RPMI7951 (cell line): Measurements from ENCODE around the gene KCMF1. TPM values are rescaled to one million over a fixed set of nuclear protein-coding genes. Genes with fewer than 3 reads are reported as not detected.

ENCODE experiments used
- DNase-seq: peaks from one replicate; pipeline ENCODE4 v3.0.0-alpha.2; 2012; ENCODE audit warnings: low read depth
- total RNA-seq: library from RNA; depleted of rRNA; stranded (reverse); fragments of >200 nt; shearing (Covaris generic); gene quantifications from 2 replicates; pipeline ENCODE4 v1.2.3, GENCODE V29; 2014

The KCMF1 gene
- total RNA-seq, 1 experiment from 2014 or later, result 48.3 TPM

DNA sequence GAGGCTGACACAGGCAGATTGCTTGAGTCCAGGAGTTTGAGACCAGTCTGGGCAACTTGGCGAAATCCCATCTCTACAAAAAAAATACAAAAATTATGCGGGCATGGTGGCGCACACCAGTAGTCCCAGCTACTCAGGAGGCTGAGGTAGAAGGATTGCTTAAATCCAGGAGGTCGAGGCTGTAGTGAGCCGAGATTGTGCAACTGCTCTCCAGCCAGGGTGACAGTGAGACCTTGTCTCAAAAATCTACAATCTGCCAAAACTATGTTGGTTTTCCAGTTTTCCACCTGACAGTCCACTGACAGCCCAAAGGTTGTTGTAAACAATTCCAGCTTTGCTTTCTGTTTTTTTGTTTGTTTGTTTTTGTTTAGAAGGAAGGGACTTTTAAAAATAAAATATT lies 51.3 kb downstream of the KCMF1 start:
- DNase-seq, result no peak

DNA sequence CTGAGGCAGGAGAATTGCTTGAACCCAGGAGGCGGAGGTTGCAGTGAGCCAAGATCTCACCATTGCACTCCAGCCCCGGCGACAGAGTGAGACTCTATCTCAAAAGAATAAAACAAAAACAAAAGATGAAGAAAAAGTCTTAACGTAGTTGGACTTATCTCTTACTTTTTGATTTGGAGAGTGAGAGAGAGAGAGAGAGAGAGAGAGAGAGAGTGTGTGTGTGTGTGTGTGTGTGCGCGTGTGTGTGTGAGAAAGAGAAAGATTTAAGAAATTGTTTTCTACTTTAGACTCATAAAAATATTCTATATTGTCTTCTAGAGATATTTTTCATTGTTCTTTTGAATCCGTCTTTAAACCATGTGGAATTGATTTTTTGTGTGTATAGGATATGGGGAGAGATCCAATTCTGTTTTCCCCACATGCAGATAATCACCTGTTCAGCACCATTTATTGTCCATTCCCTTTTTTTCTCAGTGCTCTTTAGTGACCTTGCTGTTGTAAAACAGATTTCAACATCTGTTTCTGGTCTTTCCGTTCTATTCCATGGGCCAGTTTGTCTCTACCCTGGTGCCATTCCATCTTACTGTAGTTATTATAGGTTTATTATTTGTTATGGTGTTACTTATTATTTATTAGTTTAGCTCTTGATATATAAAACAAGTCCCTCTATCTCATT lies 53.5 kb downstream of the KCMF1 start:
- DNase-seq, result no peak

DNA sequence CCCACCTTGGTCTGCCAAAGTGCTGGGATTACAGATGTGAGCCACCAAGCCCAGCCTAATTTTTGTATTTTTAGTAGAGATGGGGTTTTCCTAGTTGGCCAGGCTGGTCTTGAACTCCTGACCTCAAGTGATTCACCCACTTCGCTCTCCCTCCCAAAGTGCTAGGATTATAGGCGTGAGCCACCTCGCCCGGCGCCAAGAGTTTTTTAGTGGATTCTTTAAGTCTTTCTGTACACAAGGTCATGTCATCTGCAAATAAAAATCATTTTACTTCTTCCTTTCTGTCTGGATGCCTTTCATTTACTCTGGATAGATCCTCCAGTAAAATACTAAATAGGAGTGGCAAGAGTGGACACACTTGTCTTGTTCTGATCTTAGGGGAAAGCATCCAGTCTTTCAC lies 61.7 kb downstream of the KCMF1 start:
- DNase-seq, result peak; percentile 13

DNA sequence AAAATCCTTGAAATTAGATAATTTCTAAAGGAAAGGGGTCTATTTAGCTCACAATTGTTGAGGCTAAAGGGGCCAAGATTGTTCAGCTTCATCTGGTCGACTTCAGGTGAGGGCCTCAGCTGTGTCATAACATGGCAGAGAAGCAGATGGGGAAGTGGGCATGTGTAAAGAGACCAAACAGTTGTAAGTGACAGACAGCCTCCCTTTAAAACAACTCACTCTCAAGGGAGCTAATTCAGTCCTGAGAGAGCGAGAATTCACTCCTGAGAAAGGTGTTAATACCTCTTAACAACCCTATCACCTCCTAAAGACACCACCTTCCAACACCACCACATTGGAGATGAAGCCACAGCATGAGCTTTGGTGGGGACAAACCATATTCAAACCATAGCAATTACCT lies 62.4 kb downstream of the KCMF1 start:
- no peak for DNase-seq

DNA sequence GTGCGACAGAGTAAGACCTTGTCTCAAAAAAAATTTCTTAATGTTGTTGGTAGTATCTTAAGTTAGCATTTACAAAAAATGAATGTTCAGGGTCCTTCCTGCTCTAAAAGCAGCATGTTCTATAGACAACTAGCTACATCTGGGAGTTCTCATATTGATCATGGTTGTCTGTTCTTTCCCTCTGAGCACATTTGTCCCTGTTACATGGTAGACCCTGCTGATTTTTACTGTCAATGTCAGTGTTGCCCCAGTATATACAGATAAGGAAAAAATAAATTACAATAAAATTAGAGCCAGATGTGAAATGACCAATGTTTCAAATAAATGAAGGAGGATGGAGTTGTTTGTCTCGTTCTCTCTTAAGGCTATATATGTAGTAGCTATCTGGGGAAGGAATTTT lies 63.2 kb downstream of the KCMF1 start:
- DNase-seq, result no peak

DNA sequence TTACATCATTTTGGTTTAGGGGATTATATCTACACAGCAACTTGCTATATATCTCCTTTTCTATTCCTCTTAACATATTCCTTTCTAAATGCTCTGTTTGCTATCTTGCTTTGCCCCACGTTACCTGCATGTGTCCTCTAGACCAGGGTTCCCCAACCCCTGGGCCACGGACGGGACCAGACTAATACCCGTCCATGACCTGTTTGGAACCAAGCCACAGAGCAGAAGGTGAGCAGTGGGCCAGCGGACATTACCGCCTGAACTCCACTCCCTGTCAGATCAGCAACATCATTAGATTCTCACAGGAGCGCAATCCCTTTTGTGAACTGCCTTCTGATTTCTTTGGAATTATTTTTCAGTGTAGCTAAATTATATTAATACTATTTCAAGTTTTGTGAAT lies 66.7 kb downstream of the KCMF1 start:
- no peak for DNase-seq

DNA sequence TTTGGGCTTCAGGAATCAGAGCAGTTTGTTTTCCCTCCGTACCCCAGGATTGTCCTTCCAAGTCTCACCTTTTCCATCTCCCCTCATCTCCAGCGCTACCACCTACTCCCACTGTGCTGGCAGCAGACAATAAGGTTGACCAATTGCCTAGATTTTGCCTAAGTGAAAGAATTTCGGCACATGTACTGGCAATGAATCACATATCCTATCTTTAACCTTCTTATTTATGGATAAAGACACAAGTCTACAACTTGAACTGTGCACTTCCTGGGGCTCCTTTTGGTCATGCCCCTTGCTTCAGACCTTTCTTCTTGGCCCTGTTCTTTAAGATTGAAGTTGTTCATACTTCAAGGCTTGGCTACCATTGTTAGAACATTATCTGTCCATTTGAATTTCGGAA lies 71.4 kb downstream of the KCMF1 start:
- no peak for DNase-seq

DNA sequence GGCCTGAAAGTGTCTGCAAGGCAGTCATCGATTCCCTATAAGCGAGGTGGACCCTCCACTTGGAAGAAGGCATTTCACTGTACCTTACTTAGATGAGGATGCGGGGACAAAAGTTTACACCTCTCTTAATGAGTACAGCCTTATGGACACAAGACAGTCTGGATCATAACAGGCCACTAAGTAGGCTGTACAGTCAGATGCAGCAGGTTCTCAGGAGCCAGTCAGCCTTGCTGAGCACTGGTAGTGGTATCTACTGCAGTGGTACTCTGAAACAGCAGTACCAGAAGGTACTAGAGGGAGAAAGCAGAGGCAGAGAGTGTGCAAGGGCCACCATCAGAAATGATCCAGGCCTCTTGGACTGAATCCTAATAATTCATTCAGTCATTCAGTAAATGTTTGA lies 77.6 kb downstream of the KCMF1 start:
- DNase-seq, result no peak

DNA sequence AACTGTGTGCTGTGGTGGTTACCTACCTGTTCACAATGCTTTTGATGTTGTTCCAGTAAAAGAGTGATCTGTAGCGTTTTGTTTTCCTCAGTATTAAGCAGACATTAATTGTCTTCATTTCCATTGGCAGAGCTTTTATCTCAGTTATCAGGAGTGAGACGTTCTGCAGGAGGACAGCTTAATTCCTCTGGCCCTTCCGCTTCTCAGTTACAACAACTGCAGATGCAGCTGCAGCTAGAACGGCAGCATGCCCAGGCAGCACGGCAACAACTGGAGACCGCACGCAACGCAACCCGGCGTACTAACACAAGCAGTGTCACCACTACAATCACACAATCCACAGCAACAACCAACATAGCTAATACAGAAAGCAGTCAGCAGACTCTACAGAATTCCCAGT lies 78.3 kb downstream of the KCMF1 start:
- no peak for DNase-seq

DNA sequence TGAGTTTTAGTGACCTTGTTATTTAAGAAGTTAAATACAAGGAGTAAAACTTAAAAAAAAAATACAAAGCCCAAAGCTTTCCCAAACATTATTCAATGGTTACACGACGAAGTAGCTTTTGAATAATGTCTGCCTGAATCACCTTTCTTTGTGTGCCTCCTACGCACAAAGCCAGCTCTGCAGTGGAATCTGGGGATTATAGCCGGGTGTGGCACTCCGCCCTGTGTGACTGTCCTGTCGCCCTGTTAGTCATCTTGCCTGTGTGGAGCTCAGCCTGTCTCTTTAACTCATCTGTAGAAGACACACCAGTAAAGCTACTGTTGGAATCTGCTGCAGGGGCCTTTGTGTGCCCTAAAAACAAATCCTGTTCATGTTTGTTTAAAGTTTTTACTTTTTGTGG lies 82.8 kb downstream of the KCMF1 start:
- DNase-seq, result peak; percentile 71

DNA sequence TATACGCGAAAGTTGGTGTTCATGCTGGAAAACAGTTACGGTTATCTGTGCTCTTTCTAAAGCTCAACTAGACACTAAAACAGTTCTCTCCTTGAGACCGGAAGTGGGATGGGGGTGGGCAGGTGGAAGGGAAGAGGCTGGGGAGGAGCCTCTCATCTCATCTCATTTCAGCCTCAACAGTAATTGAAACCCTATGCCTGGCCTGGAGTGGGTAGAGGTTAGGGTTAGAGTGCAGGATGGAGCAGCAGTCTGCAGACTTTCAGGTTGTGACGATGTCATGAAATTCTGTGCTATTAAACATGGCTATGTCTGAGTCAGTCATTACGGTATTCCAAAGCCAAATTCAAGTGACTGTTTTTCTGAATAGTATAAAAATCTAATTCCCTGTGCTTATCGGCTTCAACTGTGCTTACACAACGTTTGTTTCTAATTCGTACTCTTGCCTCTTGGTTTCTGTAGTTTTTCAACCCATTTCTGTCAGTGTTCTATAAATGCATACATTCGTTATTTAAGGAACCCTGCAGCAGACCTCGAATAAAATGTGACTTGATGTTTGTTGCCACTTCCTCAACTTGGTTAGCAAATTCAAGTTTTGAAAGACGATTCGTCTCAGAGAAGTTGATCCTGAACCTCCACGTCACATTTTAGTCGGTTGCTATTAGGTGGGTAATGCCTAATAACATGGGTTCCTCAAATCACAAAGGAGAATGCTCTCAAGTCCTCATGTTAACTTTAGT lies 86.4 kb downstream of the KCMF1 start:
- no peak for DNase-seq

DNA sequence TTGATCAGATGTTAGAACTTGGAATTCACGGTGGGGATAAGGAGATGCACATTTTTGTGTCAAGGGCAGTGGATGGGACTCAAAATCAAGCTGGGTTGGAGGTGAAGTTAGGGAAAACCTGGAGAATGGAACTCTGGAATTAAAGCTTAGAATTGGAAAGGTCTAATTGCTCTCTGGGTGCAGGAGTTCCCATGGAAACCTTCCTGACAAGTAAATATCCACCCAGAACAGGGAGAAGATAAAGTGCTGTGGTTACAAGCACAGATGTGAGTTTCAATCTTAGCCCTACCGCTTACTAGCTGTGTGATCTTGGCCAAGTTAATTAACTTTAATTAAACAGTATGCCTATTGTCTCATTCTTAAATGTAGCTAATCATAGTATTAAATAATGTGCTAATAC lies 90.9 kb downstream of the KCMF1 start:
- peak; percentile 54 for DNase-seq

DNA sequence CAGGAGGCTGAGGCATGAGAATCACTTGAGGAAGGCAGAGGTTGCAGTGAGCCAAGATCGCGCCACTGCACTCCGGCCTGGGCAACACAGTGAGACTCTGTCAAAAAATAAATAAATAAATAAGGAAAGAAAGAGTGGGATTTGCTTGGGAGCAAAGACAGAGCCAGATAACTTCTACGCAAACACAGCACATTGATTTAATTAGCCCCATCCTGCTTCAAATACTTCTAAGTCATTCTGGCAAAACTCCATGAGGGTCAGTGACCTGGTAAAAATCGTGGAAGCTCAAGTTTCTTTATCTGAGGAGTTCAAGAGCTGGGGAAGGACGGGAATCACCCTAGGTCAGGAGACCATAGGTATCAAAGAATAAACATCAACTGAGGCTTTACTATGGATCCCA lies 91.6 kb downstream of the KCMF1 start:
- DNase-seq, result peak; percentile 75

DNA sequence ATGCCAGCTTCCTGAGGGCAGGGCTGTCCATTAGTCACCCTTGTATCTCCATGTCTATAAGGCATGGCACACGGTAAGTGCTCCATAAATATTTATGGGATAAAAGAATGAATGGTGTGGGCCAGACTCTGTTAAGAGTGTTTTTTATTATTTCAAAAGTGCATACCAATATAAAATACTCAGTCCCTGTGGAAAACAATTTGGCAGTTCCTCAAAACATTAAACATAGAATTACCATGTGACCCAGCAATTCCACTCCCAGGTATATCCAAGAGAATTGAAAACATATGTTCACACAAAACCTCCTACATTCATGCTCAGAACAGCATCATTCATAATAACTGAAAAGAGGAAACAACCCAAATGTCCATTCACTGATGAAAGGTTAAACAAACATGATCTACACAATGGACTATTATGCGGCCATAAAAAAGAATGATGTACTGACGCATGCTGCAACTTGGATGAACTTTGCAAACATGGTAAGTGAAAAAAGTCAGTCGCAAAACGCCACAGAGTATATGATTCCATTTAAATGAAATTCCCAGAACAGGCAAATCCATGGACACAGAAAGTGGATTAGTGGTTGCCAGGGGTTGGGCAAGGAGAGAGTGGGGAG lies 93.1 kb downstream of the KCMF1 start:
- DNase-seq, result no peak

DNA sequence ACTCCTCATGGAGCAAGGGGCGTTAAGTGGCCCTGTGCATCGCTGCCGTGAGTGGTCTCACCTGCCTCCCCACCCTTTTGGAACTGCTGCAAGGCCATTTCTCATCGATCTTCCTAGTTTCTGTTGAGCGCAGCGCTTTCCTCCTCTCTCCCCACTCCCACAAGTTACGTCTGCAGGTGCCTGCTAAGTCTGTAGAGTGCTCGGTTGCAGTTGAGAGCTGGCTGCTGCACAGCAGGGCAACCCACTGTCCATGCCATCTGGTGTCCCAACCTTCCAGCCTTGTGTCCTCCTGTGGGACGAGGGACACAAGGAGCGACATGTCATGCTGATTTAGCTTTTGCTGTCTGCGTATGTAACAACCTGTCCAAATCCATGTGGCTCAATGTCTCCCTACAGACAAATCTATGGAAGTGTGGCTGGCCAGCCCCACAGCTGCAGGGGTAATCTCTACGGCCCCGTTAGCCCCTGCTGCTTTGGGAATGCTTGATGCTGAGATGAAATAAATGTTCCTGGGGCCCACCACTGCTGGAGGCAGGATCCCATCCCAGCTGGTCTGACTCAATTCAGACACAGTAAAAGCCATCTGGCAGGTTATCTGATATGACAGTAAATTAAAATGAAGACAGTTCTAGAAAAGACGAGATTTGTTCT lies 94.1 kb downstream of the KCMF1 start:
- DNase-seq, result no peak

DNA sequence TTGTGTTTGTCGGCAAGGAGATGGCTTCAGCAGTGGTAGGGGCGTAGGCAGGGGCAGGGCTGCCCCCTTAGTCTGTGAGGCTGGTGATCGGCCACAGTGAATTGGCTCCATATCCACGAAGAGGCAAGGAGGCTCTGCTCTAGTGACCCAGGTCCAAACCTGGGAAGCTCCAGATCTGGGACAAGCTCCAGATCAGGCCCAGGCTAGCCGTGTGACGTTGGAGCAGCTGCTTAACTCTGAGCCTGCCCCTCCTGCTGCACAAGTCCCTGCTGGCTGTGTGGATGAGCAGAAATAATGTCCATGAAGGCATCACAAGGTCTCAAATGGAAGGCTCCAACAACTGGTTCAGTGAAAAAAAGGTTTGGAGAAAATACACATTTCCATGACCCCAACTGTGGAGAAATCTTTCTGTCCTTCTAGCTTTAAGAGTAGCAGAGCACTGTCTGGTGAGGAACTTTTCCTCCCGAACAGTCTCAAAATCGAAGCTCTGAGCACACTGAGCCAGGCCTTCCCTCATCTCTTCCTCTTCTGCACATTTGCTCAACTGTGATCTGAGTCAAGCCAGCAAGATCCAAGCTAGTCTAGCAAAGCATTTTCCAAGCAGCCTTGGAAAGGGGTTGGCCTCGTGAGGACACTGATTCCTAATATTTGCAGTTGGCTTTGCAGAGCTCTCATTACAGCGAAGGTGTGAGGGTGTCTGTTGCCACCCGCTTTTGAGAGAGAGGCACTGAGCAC lies 95.2 kb downstream of the KCMF1 start:
- no peak for DNase-seq

DNA sequence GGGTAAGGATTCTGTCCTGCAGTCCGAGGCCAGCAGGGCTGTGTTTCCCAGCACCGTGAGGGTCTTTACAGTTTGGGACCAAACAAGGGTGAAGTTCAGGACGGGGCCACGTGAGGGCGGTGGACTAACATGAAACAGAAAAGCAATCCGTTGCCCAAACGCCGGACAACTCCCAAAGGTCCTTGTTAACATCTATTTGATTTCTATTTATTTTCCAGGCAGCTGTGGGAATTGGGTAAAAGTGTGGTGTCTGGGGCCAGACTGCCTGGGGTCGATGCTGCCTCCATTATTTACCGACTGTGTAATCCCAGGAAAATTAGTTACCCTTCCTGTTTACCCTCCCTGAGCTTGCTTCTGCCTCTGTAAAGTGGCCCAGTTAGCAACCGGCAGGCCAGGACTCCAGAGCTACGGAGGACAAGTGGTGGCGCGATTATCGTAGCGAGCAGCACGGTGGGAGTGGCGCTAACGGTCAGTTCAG lies 96.0 kb downstream of the KCMF1 start:
- DNase-seq, result peak; percentile 78

DNA sequence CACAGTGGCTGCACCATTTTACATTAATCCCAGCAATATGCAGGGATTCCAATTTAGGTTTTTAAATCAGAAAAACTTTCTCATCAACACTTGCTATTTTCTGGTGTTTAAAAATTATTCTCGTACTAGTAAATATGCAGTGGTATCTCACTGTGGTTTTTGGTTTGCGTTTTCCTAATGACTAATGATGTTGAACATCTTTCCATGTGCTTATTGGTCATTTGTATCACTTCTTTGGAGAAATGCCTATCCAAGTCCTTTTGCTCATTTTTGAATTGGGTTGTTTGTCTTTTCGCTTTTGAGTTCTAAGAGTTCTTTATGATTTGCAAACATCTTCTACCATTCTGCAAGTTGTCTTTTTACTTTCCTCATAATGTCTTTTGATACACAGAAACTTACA lies 100.1 kb downstream of the KCMF1 start:
- DNase-seq, result no peak

DNA sequence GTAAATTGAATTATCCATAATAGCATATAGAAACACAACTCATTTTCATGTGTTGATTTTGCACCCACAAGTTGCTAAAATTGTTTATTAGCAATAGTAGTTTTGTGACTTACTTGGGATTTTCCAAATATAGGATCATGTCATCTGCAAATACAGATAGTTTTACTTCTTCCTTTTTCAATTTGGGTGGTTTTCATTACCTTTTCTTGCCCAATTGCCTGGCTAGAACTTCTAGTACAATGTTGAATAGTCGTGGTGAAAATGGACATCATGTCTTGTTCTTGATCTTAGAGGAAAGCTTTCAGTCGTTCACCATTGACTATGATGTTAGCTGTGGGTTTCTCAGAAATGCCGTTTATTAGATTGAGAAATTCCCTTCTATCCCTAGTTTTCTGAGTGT lies 102.1 kb downstream of the KCMF1 start:
- DNase-seq, result no peak

DNA sequence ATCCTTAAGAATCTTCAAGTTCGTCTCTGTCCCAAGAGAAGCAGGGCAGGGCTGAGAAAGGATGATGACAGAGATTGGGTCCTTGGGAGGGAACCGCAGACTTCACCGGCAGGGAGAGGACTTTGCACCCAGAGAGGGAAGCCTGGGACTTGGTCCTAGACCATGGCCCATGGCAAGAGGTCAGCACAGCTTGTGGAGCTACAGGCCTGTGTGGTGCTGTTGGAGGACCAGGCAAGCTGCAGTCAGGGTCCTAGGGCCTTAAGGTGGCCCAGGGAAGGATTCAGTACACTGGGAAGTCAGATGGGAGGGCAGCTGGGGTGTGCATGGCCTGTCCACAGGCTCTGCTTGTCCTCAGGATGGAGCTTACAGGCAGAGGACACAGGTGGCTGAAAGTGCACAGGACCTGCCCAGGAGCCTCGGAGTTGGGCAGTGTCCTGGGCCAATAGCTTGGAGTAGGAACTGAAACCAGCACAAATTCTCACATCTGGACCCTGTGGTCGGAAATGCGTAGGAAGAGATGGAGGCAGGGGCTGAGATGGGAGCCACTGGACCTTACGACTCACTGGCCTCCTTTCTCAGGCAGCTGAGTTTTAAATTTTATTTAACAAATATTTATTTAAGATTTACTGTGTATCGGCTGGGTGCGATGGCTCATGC lies 105.8 kb downstream of the KCMF1 start:
- no peak for DNase-seq

DNA sequence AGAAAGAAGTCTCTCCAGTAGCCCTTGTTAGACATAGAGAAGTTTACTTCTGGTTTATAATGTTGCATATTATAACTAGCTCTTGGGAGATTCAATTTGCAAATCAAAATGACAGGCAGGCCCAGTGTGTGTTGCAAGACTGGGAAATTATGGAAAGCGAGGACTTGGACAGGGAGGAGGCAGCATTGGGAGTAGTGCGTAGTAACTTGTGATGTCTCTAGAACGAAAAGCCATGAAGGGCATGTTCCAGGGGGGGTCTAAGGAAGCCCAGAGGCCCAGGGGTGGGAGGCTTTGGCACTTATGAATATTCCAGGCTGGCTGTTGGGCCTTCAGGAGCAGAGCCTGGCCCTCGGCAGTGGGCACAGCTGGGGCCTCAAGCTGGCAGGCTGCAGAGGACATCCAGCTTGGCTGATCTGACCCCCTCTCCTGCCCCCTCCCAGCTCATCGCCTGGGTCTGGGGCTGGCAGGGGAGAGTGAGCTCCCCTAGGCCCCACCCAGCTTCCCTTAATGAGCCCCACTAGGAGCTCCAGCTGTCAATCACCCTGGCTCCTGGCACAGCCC lies 107.0 kb downstream of the KCMF1 start:
- DNase-seq, result no peak
